Stimulated activated CD4-positive, alpha-beta T cell treated with anti-CD3 and anti-CD28 coated beads, Interleukin-15, amount 100 ng/mL, for 24 hours (primary cell): ENCODE measurements around the gene ARHGDIA.

ENCODE experiments used
- DNase-seq: peaks from one replicate; pipeline ENCODE4 v3.0.0-alpha.2; 2020

The ARHGDIA gene

GRCh38 chr17:81905993-81906392 lies 34.9 kb upstream of the ARHGDIA start:
- DNase-seq, result no peak

DNA sequence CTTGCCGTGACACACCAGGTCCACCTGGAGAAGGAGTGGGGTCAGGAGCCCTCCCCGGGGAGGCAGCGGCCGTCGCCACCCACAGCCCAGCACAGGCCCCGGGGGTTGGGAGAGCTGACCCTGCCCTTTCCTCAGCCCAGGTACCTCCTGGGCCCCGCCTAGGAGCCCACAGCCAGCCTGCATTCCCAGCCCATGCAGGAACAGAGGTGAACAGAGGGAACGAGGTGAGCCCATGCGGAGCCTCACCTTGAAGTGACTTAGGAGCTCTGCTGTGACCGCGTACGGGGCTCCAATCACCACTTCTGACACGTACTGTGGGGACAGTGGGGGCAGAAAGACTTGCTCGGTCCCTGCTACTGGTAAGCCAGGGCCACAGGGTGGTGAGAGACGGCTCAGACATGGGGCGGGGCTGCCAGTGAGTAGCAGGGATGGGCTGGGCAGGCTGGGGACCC lies 34.3 kb upstream of the ARHGDIA start:
- DNase-seq, result no peak

DNA sequence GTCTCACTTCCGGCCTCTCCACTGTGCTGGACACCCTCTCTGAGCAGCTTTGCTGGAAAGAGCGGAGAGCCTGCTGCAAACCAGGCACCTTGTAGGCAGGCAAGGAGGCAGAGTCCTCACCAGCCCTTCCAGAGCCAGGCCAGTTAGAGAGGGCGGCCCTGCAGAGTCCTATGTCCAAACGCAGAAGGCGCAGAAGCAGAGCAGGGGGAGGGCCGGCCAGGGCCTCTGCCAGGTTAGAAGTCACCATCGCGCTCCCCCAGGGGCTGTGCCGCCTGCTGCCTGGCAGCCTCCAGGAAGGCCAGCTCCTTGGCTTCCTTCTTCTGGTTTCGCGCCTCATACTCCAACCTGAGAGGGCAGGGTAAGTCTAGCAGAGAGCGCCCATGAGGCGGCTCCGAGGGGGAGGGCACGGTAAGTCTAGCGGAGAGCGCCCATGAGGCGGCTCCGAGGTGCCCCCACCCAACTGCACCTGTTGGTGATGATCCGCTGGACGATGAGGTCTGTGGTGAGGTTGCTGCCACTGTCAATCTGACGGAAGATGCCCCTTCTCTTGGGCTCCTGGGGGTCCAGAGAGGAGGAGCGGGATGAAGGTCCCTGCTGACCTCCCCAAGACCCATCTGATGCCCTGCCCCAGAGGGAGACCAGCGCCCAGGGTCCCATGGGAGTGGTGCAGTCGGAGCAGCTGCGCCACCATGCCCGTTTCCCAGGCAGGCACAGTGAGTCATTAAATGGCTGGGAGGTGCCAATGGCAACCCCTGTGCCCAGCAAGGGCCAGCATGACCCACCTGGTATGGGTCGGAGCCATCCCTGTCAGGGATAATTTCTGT lies 33.7 kb upstream of the ARHGDIA start:
- DNase-seq, result no peak

- no peak for DNase-seq
Measured at GRCh38 chr17:81903896-81904599, 32.9 kb upstream of the ARHGDIA start.

- DNase-seq, result no peak
Measured at GRCh38 chr17:81903415-81903831, 32.3 kb upstream of the ARHGDIA start.

DNA sequence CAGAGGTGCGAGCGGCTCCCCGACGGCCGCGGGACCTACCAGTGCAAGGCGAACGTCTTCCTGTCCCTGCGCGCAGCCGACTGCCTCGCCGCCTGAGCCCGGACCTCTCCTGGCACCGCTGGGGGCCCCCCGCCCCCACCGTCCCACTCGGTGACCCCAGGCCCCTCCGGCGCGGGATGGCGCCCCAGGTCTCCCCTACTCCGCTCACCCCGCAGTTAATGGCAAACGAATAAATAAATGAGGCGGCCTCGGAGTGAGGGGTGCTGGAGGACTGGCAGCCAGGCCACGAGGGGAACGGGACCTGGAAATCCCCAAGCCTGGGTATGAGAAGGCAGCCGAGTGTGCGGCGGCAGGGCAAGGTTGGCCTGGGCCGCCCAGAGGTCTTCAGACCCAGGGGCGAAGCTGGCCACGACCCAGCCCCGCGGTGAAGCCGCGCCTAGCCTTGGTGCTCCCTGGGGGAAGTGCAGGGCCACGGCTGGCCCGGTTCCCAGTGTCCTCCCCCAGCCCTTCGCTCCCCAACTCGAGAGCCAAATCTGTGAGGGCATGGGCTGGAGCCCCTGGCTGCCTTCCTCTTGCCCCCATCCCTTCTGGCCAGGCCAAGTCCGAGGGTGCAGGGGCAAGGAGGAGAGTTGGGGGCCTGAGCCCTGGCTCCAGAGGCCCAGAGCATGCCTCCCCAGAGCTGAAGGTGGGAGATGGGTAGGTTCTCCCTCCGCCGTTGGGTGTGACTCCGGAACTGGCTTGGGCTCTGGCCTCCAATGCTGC lies 31.7 kb upstream of the ARHGDIA start:
- DNase-seq, result no peak

DNA sequence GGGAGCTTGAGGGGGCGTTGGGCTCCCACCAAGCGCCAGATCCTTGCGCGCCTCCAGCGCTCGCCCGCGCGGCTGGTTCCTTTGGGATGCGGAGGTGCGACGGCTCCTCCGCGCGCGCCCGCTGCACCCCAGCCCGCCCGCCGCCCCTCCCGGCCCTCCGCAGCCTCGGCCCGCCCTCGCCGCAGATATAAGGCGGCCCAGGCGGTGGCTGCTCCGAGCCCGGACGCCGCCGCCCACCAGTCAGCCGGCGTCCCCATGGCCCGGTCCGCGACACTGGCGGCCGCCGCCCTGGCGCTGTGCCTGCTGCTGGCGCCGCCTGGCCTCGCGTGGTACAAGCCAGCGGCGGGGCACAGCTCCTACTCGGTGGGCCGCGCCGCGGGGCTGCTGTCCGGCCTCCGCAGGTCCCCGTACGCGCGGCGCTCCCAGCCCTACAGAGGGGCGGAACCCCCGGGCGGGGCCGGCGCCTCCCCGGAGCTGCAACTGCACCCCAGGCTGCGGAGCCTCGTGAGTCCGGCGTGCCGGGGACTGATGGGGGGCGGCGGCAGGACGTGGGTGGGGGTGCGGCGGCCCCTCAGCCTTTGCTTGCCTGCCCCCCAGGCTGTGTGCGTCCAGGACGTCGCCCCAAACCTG lies 31.0 kb upstream of the ARHGDIA start, which contains the start of gene NPB:
NPB (plus strand) TSS at position 216 of the 630 bp plus-strand sequence; CDS start at position 256, 40 bp downstream.
- DNase-seq, result peak; percentile 33

GRCh38 chr17:81901167-81902022 lies 30.3 kb upstream of the ARHGDIA start:
- DNase-seq, result no peak

GRCh38 chr17:81900181-81900820 lies 29.2 kb upstream of the ARHGDIA start:
- DNase-seq, result no peak

DNA sequence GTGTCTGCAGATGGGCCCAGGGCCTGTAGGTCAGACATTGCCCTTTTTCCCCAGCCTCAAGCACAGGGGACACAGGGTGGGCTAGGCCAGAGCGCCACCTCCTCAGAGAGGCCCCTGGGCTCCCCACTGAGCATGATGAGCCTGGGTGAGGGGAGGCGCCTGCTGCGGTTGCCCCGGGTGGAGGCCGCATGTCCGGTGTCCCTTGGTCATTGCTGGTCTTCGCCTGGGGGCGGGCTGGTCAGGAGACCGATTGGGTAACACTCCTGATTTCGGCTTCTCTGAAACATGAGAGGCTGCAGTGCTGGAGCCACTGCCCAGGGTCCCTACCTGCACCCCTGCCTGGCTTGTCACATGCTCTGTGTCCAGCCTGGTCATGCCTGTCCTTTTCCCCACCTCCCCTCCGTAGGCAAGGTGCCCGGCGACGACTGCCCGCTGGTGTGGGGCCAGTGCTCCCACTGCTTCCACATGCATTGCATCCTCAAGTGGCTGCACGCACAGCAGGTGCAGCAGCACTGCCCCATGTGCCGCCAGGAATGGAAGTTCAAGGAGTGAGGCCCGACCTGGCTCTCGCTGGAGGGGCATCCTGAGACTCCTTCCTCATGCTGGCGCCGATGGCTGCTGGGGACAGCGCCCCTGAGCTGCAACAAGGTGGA lies 28.5 kb upstream of the ARHGDIA start:
- no peak for DNase-seq

DNA sequence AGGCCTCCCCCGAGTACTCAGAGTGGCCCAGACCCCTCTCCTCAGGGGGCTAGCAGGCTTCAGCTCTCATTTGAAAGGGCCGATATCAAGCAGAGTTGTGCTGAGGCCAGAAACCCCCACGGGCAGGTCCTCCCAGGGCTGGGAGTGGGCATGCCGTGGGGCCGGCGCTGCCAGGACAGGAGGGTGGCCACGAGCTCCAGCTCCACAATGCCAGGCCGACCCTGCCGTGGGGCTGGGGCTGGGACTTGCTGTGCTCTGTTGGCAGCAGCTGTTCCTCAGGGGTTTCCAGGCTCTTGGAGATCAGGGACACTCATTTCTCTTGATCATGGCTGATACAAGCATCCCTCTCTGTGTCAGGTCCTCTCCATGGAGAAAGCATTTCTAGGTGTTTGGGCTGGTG lies 27.7 kb upstream of the ARHGDIA start:
- DNase-seq, result no peak

DNA sequence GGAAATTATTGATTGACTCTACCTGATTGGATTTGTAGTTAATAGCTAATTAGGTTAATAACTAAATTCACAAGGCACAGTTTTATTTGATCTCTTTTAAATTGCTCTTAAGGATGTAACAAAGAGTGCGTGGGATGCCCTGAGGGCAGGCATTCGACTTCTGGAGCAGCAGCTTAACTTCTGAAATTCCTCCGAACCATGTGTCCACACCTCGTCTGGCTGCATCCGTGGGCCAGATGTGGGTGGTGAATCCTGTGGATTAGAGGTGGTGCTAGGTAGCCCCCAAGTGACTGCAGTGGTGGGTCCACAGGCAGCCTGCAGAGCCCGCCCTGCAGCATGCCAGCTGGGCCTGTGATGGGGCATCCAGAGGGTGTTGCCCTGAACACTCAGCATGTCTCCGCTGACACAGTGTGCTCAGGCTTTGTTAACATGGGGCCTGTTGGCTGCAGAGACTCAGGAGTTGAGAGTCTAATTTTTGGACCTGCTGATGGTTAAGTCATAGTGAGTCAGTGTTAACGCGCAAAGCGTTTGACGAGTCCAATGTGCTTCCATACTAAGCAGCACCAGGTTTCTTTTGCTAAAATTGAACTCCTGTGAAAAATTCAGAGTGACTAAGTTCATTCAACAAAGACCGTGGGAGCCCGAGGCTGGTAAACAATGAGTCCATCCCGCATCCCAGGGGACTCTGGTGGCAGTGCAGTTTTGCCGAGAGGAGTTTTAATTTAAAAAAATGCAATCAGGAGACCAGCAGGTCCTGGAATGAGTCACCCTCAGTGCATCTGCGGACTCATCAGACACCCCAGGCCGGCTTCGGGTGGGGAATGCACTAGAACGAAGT lies 27.1 kb upstream of the ARHGDIA start:
- DNase-seq, result no peak

- no peak for DNase-seq
Measured at GRCh38 chr17:81895400-81895799, 24.3 kb upstream of the ARHGDIA start.

GRCh38 chr17:81891303-81891552 lies 20.1 kb upstream of the ARHGDIA start:
- DNase-seq, result no peak

GRCh38 chr17:81890447-81891302 lies 19.5 kb upstream of the ARHGDIA start:
- DNase-seq, result peak; percentile 46

DNA sequence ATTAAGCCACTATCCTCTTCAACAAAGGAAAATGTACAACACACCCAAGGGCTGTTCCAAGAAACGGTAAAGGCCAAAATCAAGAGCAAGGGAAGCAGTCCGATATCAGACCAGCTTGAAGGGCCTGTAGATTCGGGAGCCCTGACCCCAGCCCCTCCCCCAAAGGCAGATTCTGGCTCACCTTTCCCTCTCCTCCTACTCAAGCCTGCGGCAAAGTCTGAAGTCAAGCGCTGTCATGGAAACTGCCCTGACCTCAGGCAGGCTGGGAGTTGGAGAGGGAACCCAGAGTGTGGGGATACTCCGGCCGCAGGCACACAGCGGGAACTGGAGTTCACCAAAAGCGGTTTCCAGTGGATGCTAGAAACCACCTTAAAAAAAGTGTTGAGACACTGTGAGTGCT lies 18.5 kb upstream of the ARHGDIA start:
- no peak for DNase-seq

- DNase-seq, result no peak
Measured at GRCh38 chr17:81888988-81889595, 18.0 kb upstream of the ARHGDIA start.

DNA sequence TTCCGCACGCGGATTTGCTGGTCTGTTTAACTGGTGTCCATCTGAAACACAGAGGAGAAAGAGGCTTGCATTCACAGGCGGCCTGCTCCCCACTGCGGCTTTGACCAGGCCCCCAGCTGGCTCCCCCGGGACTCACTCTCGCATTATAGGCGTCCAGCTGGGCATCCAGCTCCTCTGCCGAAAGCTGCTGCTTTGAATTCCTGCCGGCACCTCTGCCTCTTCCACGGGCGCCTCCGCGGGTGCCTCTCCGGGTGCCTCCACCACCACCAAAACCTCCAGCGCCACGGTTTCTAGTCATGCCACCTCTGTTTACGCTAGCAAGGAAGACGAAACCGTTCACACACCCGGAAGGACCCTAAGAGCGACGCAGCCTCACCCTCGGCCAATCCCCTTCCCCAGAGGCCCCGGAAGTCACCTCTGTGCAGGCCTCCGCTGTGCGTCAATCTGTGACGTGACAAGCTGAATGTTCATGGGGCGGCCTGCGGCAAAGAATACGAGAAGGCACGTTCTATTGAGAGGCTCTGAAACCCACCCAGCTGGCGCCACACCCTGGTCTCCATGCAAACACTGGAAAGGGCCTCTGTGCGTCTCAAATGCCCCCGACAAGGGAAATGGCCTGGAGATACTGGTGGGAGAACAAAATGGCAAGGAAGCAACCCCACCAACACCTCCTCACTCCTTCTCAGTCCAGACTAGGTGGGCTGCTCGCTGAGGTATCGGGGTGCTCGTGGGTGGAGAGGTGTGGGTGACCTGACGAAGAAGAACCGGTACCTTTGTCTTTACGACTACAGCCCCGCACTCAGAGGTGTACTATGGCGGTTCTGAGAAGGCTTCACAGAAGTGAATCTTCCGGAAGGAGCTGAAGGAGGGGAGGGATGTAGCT lies 17.2 kb upstream of the ARHGDIA start:
- no peak for DNase-seq
